ENCODE data around the gene LAMP5. TPM values are rescaled to one million over a fixed set of nuclear protein-coding genes. Genes with fewer than 3 reads are reported as not detected.

The LAMP5 gene
- polyA plus RNA-seq, 1 donor (not counting 4 experiments of a cell fraction or from before 2014, with no cell fraction given), result not detected

DNA sequence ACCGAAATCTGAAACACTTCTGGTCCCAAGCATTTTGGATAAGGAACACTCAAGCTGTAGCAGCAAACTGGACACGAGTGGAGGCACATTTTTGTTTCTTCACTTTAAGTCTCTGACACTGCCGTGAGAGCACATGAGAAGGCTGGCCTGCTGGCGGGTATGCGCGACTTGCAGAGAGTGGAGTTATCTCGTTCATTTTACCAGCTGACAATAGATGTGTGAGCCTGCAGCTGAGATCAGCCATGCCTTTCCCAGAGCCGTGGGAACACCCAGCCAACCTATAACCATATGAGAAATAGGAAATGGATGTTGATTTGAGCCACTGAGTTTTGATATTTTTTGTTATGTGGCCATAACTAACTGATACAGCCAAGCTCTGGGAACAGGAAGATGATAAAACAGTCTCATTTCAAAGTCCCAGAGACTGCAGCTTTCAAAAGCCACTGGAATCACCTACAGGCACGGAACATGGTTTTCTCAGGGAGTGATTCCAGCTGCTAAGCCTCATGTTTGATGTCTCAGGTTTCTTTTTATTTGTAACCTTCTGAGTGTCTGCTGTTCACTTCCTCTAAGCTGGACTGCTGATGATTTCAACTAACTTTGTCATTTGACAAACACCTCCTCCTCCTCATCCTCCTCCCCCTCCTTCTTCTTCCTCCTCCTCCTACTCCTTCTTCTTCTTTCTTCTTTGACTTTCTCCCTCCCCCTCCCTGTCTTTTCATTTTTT lies 28.6 kb upstream of the LAMP5 start:
- dilution Hi-C loops (cut with MboI; ENCODE audit: extremely low pct_ligation_motif_present, low sequenced_read_pairs), result no loop called here
- TF ChIP-seq, protein P1, sequence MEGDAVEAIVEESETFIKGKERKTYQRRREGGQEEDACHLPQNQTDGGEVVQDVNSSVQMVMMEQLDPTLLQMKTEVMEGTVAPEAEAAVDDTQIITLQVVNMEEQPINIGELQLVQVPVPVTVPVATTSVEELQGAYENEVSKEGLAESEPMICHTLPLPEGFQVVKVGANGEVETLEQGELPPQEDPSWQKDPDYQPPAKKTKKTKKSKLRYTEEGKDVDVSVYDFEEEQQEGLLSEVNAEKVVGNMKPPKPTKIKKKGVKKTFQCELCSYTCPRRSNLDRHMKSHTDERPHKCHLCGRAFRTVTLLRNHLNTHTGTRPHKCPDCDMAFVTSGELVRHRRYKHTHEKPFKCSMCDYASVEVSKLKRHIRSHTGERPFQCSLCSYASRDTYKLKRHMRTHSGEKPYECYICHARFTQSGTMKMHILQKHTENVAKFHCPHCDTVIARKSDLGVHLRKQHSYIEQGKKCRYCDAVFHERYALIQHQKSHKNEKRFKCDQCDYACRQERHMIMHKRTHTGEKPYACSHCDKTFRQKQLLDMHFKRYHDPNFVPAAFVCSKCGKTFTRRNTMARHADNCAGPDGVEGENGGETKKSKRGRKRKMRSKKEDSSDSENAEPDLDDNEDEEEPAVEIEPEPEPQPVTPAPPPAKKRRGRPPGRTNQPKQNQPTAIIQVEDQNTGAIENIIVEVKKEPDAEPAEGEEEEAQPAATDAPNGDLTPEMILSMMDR (optimal IDR thresholded peaks at IDR 0.05 in 1 of 3, IDR thresholded peaks at IDR 0.05 in 1 of 3, conservative IDR thresholded peaks at IDR 0.05 in 1 of 3; ENCODE audit: extremely low read depth in 1 of 3, insufficient read depth in 2 of 3, low read length in 3 of 3), result no peak
- no peak for TF ChIP-seq EZH2 (IDR thresholded peaks at IDR 0.05; ENCODE audit: low read length)
- Histone ChIP-seq H4K20me1 (ENCODE audit: control insufficient read depth, extremely low read depth, insufficient read depth, low read length) (no peaks in the 10 kb centered on the region), H3K9ac (ENCODE audit: control insufficient read depth, extremely low read depth, insufficient read depth, low read length) (no peak overlapping the region), H3K27ac (ENCODE audit: control insufficient read depth, insufficient read depth, low read length) (no peak overlapping the region), H3K4me3 (ENCODE audit: control insufficient read depth in 2 of 3, extremely low read depth in 1 of 3, insufficient read depth in 2 of 3, low read depth in 1 of 3, low read length in 3 of 3) (no peak overlapping the region), H3K9me3 (ENCODE audit: control insufficient read depth, low read depth, low read length) (no peaks in the 10 kb centered on the region), H3K4me2 (ENCODE audit: control insufficient read depth, extremely low read depth, insufficient read depth, low read depth, low read length) (no peak overlapping the region), H3K27me3 (ENCODE audit: control insufficient read depth, extremely low read depth, insufficient read depth, low read length) (no peaks in the 10 kb centered on the region), H2AFZ (ENCODE audit: control insufficient read depth, low read length) (no peak overlapping the region), H3K36me3 (ENCODE audit: control insufficient read depth in 2 of 2, extremely low read depth in 1 of 2, insufficient read depth in 2 of 2, low read length in 2 of 2) (no peaks in the 10 kb centered on the region), H3K4me1 (ENCODE audit: control insufficient read depth, extremely low read depth, insufficient read depth, low read length) (no peaks in the 10 kb centered on the region), H3K79me2 (ENCODE audit: control insufficient read depth, insufficient read depth, low read length) (no peaks in the 10 kb centered on the region), H3K9me1 (ENCODE audit: control insufficient read depth, extremely low read depth, insufficient read depth, low read length) (no peaks in the 10 kb centered on the region)
- FAIRE-seq, result no peak
- no peak for DNase-seq (ENCODE audit: low read depth, low spot score)

DNA sequence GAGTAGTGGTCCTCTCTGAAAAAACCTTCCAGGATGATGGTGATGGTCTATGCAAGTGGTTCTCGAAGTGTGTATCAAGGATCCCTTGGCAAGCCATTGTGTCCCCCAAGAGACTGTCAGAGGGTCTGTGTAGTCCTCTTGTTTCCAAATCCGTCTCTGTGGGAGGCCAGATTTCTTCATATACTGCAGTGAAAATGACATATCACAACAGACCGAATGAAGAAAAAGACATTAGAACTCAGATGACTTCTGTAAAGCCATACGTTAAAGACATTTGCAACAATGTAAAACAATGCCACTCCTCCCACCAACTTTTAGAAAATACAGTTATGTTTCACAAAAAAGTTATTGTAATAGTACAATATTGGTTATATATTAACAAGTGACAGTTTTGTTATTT lies 27.2 kb upstream of the LAMP5 start:
- Histone ChIP-seq H2AFZ (ENCODE audit: control insufficient read depth, low read length) (no peak overlapping the region), H3K4me3 (ENCODE audit: control insufficient read depth in 2 of 3, extremely low read depth in 1 of 3, insufficient read depth in 2 of 3, low read depth in 1 of 3, low read length in 3 of 3) (no peak overlapping the region), H3K9me1 (ENCODE audit: control insufficient read depth, extremely low read depth, insufficient read depth, low read length) (no peaks in the 10 kb centered on the region), H3K27ac (ENCODE audit: control insufficient read depth, insufficient read depth, low read length) (no peak overlapping the region), H3K9ac (ENCODE audit: control insufficient read depth, extremely low read depth, insufficient read depth, low read length) (no peak overlapping the region), H3K4me2 (ENCODE audit: control insufficient read depth, extremely low read depth, insufficient read depth, low read depth, low read length) (no peak overlapping the region), H3K9me3 (ENCODE audit: control insufficient read depth, low read depth, low read length) (no peaks in the 10 kb centered on the region), H3K4me1 (ENCODE audit: control insufficient read depth, extremely low read depth, insufficient read depth, low read length) (no peaks in the 10 kb centered on the region), H3K27me3 (ENCODE audit: control insufficient read depth, extremely low read depth, insufficient read depth, low read length) (no peaks in the 10 kb centered on the region), H4K20me1 (ENCODE audit: control insufficient read depth, extremely low read depth, insufficient read depth, low read length) (no peaks in the 10 kb centered on the region), H3K36me3 (ENCODE audit: control insufficient read depth in 2 of 2, extremely low read depth in 1 of 2, insufficient read depth in 2 of 2, low read length in 2 of 2) (no peaks in the 10 kb centered on the region), H3K79me2 (ENCODE audit: control insufficient read depth, insufficient read depth, low read length) (no peaks in the 10 kb centered on the region)
- DNase-seq (ENCODE audit: low read depth, low spot score) (no peak), FAIRE-seq (no peak)
- dilution Hi-C loops (cut with MboI; ENCODE audit: extremely low pct_ligation_motif_present, low sequenced_read_pairs), result no loop called here
- TF ChIP-seq EZH2 (IDR thresholded peaks at IDR 0.05; ENCODE audit: low read length), result no peak
- TF ChIP-seq, protein P1 (optimal IDR thresholded peaks at IDR 0.05 in 1 of 3, IDR thresholded peaks at IDR 0.05 in 1 of 3, conservative IDR thresholded peaks at IDR 0.05 in 1 of 3; ENCODE audit: extremely low read depth in 1 of 3, insufficient read depth in 2 of 3, low read length in 3 of 3), result no peak
